Cardiac fibroblast (primary cell): ENCODE results near the gene SETD1A.

Experiments
- DNase-seq, 2 donors: peaks; one replicate each; pipeline versions ENCODE4 v3.0.0 to v3.0.0-alpha.2; 2010; ENCODE audit warnings: low read depth in 2 of 2
- H3K4me3 ChIP-seq, 2 donors: replicated peaks in 1 of 2; 1 replicate in 1 of 2; 2 replicates in 1 of 2; pipeline ENCODE4 v1.5.1; 2011; ENCODE audit warnings: low read depth in 2 of 2, low read length in 2 of 2, mild to moderate bottlenecking in 2 of 2, moderate library complexity in 1 of 2
- TF ChIP-seq, protein P1 (sequence below): IDR thresholded peaks from one replicate; pipeline ENCODE4 v1.5.1; 2011; ENCODE audit warnings: low read depth, mild to moderate bottlenecking, low read length, inconsistent platforms

Gene SETD1A

DNA sequence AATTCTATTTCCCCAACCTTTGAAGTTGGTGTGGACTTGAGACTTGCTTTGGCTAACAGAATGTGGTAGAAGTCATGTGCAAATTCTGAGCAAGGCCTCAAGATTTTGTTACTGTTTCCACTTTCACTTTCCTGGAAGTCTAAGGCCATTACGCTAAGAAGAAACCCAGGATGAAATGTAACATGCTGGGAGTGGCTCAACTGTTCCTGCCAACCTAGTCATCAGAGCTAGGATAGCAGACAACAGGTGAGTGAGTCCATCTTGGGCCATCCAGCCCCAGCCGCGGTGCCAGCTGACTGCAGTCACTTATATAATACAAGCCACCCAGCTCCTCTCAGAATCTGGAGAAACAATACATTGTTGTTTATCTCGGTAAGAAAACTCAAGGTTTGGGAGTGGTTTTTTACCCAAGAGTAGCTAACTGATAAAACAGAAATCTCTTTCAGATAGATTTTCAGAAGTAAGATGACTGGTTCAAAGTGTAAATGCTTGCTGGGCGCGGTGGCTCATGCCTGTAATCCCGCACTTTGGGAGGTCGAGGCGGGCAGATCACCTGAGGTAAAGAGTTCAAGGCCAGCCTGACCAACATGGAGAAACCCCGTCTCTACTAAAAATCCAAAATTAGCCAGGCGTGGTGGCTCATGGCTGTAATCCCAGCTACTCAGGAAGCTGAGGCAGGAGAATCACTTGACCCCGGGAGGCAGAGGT is 65.1 kb downstream of the SETD1A start:
- no peak overlapping the region for H3K4me3 ChIP-seq
- DNase-seq, result no peak
- TF ChIP-seq, protein P1, sequence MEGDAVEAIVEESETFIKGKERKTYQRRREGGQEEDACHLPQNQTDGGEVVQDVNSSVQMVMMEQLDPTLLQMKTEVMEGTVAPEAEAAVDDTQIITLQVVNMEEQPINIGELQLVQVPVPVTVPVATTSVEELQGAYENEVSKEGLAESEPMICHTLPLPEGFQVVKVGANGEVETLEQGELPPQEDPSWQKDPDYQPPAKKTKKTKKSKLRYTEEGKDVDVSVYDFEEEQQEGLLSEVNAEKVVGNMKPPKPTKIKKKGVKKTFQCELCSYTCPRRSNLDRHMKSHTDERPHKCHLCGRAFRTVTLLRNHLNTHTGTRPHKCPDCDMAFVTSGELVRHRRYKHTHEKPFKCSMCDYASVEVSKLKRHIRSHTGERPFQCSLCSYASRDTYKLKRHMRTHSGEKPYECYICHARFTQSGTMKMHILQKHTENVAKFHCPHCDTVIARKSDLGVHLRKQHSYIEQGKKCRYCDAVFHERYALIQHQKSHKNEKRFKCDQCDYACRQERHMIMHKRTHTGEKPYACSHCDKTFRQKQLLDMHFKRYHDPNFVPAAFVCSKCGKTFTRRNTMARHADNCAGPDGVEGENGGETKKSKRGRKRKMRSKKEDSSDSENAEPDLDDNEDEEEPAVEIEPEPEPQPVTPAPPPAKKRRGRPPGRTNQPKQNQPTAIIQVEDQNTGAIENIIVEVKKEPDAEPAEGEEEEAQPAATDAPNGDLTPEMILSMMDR, result no peak

DNA sequence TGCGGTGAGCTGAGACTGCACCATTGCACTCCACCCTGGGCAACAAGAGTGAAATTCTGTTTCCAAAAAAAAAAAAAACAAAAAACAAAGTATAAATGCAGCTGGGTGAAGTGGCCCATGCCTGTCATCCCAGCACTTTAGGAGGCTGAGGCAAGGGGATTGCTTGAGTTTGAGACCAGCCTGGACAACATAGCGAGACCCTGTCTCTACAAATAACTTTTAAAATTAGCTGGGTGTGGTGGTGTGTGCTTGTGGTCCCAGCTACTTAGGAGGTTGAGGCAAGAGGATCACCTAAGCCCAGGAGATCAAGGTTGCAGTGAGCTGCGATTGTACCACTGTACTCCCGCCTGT is 65.7 kb downstream of the SETD1A start:
- TF ChIP-seq, protein P1, result no peak
- H3K4me3 ChIP-seq, result no peak overlapping the region
- no peak for DNase-seq

DNA sequence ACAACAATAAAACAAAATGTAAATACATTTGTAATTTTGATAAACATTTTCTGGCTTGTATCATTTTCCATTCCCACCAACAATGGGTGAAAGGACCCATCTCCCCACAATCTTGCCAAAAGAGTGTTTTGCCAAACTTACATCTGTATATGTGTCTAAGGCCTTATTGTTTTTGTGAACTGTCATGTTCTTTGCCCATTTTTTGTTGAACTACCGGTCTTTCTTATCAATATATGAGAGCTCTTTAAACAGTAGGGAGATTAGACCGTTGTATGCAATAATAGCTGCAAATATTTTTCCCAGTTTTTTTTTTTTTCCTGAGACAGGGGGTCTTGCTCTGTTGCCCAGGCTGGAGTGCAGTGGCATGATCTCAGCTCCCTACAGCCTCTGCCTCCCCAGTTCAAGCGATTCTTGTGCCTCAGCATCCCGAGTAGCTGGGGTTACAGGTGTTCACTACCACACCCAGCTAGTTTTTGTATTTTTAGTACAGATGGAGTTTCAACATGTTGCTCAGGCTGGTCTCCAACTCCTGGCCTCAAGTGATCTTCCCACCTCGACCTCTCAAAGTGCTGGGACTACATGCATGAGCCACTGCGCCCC is 66.2 kb downstream of the SETD1A start:
- DNase-seq, result no peak
- no peak overlapping the region for H3K4me3 ChIP-seq
- TF ChIP-seq, protein P1, result no peak

DNA sequence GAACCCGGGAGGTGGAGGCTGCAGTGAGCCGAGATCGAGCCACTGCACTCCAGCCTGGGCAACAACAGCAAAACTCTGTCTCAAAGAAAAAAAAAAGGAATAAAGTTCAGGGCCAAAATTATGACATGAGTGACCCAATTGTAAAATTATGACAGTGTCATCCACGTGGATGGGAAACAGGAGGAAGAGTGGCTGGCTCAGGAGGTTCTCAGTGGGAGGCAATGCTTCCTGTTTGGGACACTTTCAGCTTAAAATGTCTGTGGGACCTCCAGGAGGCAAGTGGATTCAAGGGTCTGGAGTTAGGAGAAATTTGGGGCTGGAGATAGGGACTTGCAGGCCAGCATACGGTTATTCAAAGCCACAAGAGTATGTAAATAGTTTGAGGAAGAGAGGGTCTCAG is 67.8 kb downstream of the SETD1A start:
- TF ChIP-seq, protein P1, result no peak
- DNase-seq, result no peak

DNA sequence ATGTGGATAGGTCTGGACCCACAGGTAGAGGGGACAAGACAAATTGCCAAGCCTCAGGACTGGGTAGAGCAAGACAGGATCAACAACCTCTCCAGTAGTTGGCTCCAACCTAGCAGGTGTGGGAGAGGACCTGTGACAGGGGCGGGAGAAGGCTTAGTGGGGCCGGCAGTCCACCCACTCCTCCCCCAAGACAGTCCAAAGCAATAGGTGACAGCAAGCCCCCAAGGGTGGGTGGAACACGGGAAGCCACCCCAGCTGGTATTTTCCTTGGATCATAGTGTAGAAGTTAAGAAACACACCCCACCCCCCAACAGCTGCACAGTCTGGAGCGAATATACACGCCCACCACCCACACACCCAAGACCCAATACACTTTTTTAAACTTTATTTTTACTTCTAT is 71.7 kb downstream of the SETD1A start:
- TF ChIP-seq, protein P1, result no peak
- DNase-seq, result no peak
- no peak overlapping the region for H3K4me3 ChIP-seq

More for the DNA sequence above, 67.8 kb downstream of the SETD1A start:
- H3K4me3 ChIP-seq, result no peak overlapping the region

DNA sequence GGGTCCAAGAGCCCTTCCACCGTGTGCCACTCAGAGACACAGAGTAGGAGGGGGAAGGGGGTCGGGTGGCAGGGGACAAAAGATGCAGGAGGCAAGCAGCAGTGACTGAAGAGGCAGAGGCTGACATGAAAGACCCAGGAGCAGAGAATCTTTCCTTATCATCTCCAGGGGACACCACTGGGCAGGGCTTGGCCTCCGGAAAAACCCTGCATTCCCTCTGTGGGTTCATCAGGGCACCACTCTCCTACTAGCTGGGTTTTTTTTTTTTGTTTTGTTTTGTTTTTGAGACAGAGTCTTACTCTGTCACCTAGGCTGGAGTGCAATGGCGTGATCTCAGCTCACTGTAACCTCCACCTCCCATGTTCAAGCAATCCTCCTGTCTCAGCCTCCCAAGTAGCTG is 73.7 kb downstream of the SETD1A start:
- TF ChIP-seq, protein P1, result no peak
- no peak overlapping the region for H3K4me3 ChIP-seq
- DNase-seq, result no peak
